ENCODE results near the gene TBC1D25.
"Not testable (repeated sequence)": the region's sequence is repeated elsewhere in the genome, so short reads cannot be mapped to it uniquely, and the experiment has no call there.

The TBC1D25 gene

GRCh38 chrX:48515842-48516241 is 23.7 kb upstream of the TBC1D25 start:
- no peak overlapping the region for H3K4me3 ChIP-seq (ENCODE audit: low read depth, low read length)
- DNase-seq (ENCODE audit: low read depth): no peak
- no peak for TF ChIP-seq CTCF (conservative IDR thresholded peaks at IDR 0.05; ENCODE audit: low read depth, low read length)

GRCh38 chrX:48516285-48516684 is 23.2 kb upstream of the TBC1D25 start:
- no peak overlapping the region for H3K4me3 ChIP-seq (ENCODE audit: low read depth, low read length)
- TF ChIP-seq CTCF (conservative IDR thresholded peaks at IDR 0.05; ENCODE audit: low read depth, low read length): no peak

GRCh38 chrX:48516987-48517386 is 22.5 kb upstream of the TBC1D25 start:
- no peak for TF ChIP-seq CTCF (conservative IDR thresholded peaks at IDR 0.05; ENCODE audit: low read depth, low read length)
- no peak overlapping the region for H3K4me3 ChIP-seq (ENCODE audit: low read depth, low read length)
- DNase-seq (ENCODE audit: low read depth): no peak

More at GRCh38 chrX:48516285-48516684, 23.2 kb upstream of the TBC1D25 start:
- DNase-seq (ENCODE audit: low read depth): no peak

- DNase-seq (ENCODE audit: low read depth); H3K4me3 ChIP-seq (ENCODE audit: low read depth, low read length): not testable (repeated sequence)
Measured at GRCh38 chrX:48519481-48519880, 20.0 kb upstream of the TBC1D25 start.

- DNase-seq (ENCODE audit: low read depth): no peak
- H3K4me3 ChIP-seq (ENCODE audit: low read depth, low read length): no peak overlapping the region
- no peak for TF ChIP-seq CTCF (conservative IDR thresholded peaks at IDR 0.05; ENCODE audit: low read depth, low read length)
Measured at GRCh38 chrX:48520455-48520854, 19.1 kb upstream of the TBC1D25 start.

- H3K4me3 ChIP-seq (ENCODE audit: low read depth, low read length): peak overlapping the region; percentile 60
- no peak for DNase-seq (ENCODE audit: low read depth)
- TF ChIP-seq CTCF (conservative IDR thresholded peaks at IDR 0.05; ENCODE audit: low read depth, low read length): no peak
Measured at GRCh38 chrX:48520976-48521352, 18.6 kb upstream of the TBC1D25 start.

- DNase-seq (ENCODE audit: low read depth): peak; percentile 88
- no peak for TF ChIP-seq CTCF (conservative IDR thresholded peaks at IDR 0.05; ENCODE audit: low read depth, low read length)
- peak within 1 kb of the TSS; percentile 60 for H3K4me3 ChIP-seq (ENCODE audit: low read depth, low read length)
Measured at GRCh38 chrX:48521353-48522243, 17.9 kb upstream of the TBC1D25 start, which contains the start of gene EBP. Gene EBP, plus strand, starts transcription at chrX:48521808. Its CDS starts 1,964 bp downstream, at chrX:48523772.
